ENCODE data around the gene NCAPH2.

NCAPH2 gene

DNA sequence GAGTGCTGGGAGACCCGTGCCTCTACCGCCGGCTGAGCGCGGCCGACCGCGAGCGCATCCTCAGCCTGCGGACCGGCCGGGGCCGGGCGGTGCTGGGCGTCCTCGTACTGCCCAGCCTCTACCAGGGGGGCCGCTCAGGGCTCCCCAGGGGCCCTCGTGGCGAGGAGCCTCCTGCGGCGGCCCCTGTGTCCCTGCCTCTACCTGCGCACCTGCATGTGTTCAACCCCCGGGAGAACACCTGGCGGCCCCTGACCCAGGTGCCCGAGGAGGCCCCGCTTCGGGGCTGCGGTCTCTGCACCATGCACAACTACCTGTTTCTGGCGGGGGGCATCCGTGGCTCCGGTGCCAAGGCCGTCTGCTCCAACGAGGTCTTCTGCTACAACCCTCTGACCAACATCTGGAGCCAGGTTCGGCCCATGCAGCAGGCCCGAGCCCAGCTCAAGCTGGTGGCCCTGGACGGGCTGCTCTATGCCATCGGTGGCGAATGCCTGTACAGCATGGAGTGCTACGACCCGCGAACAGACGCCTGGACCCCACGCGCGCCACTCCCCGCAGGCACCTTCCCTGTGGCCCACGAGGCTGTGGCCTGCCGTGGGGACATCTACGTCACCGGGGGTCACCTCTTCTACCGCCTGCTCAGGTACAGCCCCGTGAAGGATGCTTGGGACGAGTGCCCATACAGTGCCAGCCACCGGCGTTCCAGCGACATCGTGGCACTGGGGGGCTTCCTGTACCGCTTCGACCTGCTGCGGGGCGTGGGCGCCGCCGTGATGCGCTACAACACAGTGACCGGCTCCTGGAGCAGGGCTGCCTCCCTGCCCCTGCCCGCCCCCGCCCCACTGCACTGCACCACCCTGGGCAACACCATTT lies 41.1 kb downstream of the NCAPH2 start:
- no peak for DNase-seq (ENCODE audit: low spot score)

DNA sequence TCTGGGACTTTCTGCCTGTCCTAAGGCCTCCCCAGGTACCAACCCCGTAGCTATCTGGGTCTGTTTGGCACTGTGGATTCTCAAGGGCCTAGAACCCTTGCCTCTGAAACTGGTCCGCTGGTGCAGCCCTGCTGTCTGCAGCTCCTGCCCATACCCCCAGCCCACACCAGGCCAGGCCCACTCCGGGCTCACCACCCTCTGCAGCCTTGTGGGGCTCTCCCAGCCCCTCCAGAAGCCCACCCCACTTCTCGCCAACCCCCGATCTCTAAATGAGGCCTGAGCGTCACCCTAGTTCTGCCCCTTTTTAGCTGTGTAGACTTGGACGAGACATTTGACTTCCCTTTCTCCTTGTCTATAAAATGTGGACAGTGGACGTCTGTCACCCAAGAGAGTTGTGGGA lies 42.4 kb downstream of the NCAPH2 start:
- DNase-seq (ENCODE audit: low spot score), result no peak

DNA sequence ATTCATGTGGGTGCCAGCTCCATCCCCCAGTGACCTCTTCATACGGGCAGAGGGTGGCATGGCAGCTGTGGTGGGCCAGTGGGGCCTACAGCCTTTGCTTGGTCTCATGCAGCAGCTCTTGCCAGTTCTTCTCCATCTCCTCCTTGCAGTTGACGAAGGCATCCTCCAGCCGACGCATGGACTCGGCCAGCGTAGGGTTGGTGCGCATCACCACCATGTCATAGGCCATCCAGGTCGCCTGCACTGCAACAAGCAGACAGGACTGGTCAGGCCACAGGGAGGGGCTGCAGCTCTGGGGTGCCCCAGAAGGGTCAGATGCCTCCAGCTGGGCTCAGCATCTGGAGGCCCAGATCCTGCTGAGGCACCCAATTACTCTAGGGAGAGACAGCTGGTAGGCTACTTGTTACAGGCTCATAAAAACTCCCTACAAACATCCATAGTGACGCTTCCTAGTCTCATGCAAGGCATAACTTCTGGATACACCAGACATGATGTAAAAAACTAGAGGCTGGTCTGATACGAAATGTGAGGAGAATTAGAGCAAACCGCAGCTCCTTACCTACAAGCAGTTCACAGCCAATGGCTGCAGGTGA lies 43.2 kb downstream of the NCAPH2 start:
- DNase-seq (ENCODE audit: low spot score), result no peak

DNA sequence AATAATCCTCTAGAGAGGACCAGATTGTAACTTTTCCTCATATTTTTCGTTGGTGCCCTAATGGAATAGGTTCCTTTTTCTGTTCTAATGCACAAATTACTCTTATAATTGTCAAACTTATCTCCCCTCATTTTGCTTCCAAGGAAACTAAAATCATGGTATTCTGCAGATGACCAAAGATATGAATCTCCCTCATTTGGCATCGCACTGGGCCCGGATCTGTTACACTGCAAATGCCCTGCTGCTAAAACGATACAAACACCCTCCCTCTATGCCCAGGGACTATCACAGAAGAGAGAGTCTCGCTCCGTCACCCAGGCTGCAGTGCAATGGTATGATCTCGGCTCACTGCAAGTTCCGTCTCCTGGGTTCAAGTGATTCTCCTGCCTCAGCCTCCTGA lies 45.3 kb downstream of the NCAPH2 start:
- no peak for DNase-seq (ENCODE audit: low spot score)

DNA sequence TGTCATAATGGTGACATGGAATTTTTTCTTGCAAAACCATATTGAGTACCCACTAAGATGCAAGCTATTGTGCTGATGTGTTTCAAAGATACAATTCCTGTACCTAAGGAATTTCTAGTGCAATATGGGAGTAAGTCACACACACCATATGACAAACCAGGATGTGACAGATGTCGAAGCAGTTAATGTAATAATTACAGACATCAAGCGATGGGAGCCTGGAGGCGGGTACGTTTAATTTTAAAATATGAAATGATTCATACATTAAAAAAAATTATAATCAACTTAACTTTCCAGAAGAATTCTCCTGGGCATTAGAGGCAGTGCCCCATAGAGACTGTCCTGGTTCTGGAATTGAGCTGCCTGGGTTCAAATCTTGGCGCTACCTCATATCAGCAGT lies 48.7 kb downstream of the NCAPH2 start:
- DNase-seq (ENCODE audit: low spot score), result no peak

DNA sequence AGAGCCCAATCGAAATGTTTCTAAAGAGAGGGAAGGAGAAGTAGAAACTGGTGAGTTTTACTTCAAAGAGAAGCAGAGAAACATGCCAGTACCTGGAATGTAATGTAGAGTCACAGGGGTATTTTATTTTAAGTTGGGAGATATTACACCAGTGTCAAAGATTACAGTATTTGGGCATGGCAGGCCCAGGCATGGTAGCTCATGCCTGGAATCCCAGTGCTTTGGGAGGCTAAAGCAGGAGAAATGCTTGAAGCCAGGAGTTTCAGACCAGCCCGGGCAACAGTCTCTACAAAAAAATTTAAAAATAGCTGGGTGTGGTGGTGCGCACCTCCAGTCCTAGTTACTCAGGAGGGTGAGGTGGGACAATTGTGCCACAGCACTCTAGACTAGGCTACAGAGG lies 52.0 kb downstream of the NCAPH2 start:
- no peak for DNase-seq (ENCODE audit: low spot score)

DNA sequence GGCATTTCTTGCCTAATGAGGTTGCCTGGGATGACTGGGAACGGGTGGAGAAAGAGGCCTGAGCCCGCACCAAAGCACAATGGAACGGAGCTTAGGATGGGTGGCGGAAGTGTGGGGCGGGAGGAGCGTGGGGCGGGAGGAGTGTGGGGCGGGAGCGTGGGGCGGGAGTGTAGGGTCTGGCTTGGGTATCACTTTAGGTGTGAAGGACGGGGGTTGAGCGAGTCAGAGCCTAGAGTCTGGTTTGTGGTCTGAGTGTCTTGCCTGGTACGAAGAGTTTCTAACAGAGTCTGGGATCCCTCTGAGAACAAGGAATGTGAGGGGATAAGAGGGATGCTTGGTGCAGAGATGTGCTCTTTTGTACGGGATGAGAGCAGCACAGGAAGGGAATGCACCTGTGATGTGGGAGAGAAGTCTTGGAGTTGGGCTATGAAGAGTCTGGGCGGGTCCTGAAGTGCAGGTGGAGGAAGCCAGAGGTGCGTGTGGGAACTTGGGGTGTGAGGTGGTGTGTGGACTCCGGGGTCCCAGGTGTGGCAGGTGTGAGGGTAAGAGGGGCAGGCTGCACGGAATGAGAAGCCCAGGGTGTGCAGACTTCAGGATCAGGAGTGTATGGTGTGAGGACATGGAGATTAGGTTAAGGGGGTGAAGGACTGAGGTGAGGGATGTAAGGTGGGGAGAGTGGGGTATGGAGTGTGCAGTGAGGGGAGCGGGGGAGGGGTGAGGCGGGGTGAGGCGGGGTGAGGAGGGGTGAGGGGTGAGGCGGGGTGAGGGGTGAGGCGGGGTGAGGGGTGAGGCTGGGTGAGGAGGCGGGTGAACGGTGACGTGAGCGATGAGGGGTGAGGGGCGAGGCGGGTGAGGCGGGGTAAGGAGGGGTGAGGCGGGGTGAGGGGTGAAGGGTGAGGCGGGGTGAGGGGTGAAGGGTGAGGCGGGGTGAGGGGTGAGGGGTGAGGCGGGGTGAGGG lies 53.7 kb downstream of the NCAPH2 start:
- DNase-seq (ENCODE audit: low spot score), result no peak

DNA sequence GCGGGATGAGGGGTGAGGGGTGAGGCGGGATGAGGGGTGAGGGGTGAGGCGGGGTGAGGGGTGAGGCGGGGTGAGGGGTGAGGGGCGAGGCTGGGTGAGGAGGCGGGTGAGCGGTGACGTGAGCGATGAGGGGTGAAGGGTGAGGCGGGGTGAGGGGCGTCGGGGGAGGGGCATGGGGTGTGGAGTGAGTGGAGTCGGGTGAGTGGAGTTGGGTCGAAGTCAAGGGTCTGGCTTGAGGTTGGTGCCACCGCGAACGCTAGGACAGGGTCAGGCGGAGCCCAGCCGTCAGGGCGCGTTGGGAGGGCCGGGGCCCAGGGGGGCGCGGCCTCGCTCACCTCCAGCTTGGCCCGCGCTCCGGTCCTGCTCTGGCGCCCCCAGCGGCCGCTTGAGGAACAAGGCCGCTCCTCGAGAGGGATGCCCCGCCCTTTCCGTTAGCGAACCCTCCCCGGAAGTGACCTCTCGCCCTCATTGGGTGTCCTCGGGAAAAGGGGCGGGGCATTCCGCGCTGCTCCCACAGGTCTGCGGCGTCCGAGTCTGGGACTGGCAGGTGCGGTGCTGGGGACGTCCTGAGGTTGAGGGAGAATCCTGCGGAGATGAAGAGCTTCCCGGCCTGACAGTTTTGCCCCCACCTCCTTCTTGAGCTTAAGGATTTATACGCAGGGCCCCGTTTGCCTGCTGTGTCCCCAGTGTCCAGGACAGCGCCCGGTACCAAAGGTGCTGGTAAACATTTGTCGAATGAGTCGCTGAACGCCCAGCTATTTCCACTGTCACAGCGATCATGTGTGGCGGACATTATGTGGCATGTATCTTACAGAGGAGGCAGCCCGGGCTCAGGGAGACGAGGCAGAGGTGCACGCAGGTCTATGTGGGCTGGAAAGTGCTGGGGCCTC lies 54.7 kb downstream of the NCAPH2 start, which contains the start of gene SYCE3:
Gene SYCE3 (minus strand): TSS at position 397 of the 890 bp plus-strand sequence. CDS start 6,514 bp downstream, outside the sequence.
- peak; percentile 98 for DNase-seq (ENCODE audit: low spot score)

DNA sequence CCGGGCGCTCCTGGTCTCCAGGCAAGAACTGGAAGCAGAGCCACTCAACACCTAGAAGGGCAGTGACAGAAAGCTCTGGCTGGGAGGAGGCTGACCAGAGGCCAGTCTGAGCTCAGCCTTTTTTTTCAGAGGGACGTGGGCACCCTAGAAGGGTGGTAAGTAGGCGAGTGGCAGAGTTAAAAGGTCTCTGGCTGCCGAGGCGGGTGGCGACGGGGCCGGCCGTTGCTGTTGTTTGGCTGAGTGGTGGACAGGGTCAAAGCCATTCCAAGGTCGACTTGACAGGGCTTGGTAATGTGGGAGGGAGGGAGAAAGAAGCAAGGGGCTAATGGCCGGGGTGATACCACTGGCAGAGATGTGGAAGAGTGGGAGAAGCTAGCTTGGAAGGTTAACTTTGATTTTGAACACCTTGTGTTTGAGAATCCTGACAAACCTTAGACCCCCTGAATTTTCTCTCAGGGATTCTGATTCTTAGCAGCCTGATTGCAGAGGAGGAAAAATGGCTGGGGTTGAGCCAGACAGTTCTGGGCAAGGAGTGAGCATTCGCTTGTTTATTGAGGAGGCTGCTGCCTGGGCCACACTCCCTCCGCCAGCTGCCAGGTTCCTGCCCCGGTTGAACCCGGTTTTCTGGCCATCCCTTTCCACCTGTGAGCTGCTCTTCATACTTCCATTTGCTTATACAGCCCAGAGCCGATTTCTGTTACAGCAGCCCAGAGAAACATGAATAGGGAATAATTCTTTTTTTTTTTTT lies 55.6 kb downstream of the NCAPH2 start:
- DNase-seq (ENCODE audit: low spot score), result no peak

DNA sequence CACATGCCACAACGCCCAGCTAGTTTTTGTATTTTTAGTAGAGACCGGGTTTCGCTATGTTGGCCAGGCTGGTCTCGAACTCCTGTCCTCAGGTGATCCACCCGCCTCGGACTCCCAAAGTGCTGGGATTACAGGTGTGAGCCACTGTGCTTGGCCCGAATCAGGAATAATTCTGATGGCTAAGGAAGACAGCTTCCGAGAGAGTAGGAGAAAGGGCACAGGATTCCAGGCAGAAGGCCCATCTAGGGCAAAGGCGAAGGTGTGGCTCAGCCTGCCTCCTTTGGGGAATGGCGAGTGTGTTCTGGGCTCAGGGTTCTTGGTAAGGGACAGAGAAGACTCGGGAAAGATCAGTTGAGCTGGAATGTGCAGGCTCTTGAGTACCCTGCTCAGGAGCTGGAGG lies 56.3 kb downstream of the NCAPH2 start:
- no peak for DNase-seq (ENCODE audit: low spot score)

DNA sequence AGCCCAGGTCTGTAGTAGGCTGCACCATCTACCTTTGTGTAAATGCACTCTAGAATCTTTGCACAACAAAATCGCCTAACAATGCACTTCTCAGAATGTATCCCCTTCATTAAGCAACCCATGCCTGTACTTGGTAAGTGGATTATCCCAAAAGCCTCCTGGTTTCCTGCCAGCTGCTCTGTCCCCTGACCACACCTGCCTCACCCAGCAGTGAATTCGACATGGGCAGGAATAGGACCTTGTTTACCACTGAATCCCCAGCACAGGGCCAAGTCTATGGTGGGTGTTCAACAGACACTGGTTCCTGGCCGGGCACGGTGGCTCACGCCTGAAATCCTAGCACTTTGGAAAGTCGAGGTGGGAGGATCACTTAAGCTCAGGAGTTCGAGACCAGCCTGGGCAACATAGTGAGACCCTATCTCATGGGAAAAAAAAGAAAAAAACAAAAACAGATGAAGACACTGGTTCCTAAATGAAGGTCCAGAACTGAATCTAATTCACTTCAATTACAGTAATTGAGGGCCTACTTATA lies 59.8 kb downstream of the NCAPH2 start:
- no peak for DNase-seq (ENCODE audit: low spot score)

DNA sequence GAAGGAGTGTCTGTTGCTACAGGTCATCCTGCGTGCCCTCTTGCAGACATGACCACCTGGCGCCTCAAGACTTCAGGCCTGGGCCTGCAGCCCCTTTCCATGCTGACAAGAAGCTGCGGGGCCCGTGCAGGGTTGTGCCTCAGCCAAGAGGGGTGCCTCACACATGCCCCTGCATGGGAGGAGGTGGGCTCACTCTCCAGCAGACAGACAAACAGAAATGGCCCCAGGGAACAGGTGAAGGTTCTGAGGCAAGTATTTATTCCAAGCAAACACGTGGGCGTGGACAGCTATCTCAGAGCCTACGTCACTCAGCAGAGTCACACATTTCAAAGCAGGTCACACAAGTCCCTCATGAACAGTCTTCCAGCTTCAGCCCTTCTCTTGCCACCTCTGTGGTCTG lies 60.6 kb downstream of the NCAPH2 start:
- no peak for DNase-seq (ENCODE audit: low spot score)

DNA sequence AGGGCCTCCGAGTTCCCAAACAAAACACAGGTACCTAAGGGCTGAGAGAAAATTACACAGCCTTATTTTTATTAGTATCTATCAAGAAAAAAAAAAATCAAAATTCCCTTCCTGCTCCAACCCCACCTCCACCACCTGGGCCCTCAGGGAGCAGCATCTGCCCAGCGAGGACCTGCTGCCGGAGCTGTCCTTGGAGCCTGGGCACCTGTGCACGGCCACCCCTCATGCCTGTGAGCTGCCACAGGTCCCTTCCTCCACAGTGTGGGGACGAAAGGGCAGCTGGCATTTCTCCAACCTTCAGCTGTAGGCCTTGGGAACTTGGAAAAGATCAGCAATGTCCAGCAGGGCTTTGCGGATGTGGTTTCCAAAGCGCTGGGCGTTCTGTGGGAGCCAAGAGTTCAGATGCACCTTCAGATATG lies 61.0 kb downstream of the NCAPH2 start:
- no peak for DNase-seq (ENCODE audit: low spot score)

DNA sequence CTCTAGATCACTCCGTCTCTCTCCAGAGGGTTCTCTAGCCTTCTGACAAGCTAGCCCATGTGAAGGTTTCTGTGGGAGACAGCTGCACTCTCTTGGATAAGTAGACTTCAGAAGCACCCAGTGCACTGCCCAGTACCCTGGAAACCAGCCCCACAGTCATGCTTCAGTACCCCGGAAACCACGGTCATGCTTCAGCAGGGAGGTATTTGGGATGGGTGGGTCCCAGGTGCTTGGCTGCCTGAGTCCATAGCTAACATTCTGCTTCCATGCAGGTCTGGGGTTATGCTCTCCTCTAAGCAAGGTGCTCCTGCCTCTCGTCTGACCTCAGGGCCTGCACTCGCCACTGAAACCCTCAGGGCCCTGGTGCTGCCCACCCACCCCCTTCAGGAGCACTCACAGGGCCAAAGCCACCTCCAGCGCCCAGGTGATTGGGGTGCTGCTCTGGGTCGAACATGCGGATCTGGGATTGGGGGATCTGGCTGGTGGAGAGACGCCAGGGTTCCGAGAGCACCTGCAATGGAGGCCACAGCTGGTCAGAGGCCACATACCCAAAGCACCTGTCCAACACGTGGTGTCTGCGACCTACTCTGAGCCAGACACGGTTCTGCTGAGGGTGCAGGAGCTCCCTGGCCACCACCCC lies 62.0 kb downstream of the NCAPH2 start:
- no peak for DNase-seq (ENCODE audit: low spot score)

DNA sequence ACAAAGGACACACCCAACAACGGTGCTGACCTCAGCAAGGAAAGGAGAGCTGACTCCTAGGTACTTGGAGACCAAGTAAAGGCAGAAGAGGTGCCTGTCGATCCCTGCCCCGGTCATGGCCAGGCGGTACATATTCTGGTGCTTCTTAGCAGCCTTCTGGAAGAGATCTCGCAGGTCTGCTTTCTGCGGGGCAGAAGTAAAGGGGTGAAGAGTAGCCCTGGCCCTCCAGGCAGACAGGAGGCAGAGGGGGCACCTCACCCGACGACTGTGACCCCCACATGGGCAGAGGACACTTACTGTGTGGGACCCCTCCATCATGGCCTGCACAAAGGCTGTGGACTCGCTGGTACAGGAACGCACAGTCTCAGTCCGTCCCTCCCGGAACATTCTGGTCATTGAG lies 62.8 kb downstream of the NCAPH2 start:
- DNase-seq (ENCODE audit: low spot score), result no peak

DNA sequence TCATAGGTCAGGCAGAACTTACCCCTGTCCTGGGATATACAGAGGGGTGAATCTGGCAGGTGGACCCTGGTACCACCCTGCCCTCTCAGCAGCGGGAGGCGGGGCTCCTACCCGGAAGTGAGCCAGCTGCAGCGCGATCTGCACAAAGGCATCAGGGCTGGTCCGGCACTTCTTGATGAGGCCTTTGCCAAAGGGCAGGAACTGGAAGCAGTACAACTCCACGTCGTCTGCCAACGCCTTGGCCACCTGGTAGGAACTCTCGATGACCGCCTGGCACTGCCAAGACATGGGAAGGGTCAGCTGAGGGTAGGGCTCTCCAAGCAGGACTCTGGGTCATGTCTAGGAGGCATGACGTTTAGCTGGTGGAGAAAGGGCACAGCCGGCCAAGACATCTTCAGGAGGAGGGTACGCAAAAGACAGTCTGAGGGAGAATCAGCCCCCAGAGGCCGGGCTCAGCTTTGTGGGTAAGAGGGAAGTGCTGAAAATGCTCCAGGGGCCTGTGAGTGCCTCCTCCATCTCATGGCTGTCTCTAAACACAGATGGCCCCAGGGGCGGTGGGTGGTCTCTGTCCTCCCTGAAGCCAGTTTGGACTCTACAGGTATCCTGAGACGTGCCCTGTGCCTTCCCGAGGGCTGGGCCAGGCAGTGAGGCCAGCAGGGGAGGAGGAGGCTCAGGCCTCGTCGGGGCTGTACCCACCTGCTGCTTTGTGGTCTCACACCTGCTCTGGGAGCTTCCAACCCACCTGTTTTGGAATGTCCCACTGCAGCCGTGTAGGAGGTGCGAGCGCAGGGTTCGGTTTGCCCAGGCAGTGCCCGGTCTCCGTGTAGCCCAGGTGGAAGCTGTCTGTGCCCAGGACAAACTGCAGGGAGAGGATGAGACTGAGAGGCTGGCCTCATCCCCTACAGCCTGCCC lies 63.5 kb downstream of the NCAPH2 start:
- DNase-seq (ENCODE audit: low spot score), result no peak

DNA sequence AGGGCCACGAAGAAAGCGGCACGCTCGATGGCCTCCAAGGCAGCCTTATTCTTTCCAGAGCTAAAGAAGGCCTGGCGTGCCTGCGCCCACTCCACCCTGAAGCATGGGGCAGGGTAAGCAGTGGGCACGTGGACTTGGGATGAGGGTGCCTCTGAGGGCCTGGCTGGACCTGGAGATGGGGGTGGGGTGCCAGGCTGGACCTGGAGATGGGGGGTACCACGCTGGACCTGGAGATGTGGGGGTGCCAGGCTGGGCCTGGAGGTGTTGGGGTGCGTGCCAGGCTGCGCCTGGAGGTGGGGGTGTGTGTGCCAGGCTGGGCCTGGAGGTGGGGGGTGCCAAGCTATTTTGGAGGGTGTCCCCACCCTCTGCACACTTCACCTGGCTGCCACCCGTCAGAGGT lies 64.9 kb downstream of the NCAPH2 start:
- DNase-seq (ENCODE audit: low spot score), result no peak

DNA sequence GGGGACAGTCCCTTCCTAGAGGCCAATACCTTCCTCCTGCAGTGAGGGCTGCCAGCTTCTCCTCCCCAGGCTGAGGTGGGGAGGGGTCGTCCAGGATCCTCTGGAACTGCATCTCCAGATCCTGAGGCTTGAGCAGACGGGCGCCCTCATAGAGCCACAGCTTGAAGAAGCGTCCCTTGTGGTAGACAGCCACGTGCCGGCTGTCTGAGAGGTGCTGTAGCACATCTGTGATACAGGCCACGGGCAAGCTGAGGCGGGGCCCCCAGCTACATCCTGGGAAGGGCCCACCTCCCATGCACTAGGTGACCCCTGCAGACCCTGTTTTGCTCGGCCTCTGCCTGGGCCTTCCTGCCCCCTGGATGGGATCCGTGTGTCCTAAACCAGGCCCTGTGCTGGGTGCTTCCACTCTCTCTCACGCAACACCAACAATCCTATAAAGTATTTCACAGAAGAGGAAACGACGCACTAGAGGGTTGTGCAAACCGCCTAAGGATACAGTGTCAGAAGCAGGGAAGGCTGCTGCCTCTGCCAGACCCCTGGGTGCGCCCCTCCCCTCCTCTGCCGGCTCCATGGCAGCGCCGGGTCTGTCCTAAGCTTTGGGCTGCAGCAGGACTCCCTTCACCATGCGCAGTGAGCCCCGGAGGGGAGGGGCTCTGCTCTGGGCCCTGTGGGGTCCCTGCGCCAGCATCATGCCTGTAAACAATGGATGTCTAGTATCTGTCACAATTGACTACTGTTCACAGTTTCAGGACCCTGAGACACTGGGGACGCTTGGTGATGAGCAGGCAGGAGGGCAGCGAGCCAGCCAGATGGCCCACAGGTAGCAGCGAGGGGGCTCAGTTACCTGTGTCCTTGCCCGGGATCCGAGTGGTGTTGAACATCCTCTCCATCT lies 65.7 kb downstream of the NCAPH2 start:
- DNase-seq (ENCODE audit: low spot score), result no peak

Measured in HuH-7 (cell line).